ENCODE measurements around the gene FGD6. TPM values are rescaled to one million over a fixed set of nuclear protein-coding genes. Genes with fewer than 3 reads are reported as not detected.

Gene FGD6
- 4.2 and 9.8 TPM in 2 replicates for total RNA-seq

DNA sequence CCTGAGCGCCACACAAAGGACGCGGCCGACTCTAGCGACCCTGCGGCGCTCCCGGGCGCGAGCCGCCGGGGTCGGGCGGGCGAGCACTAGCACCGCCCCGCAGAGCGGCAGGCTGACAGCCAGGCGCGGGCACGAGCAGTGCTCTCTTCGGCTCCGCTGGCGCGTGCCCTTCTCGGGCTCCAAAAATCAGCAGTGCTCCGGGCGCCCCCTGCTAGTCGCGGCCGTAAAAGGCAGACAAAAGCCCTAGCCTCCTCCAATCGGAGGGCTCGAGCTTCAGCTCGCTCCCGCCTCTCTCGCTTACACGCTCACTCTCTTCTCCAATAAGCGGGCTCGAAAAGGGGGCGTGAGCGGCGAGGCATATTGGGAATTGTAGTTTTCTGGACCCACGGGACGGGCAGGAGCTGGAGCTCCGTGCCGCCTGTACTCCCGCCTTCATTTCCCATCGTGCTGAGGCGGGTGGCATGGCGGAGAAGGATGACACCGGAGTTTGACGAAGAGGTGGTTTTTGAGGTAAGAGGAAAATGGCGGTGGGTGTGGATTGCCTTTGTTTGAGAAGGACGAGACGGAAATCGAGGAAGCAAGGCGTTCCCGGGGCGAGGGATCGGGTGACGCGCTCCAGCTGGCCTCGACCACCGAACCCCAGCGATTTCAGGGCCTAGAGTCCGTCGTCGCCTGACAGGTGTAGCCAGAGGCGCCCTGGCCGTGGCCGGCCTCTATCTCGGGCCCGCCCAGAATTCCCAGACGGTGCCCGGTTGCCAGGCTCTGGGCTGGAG is at the start of gene FGD6, which contains the start of gene VEZT:
FGD6 (minus strand) TSS at position 91 of the 773 bp plus-strand sequence. CDS start 227 bp downstream, outside the sequence.
VEZT (plus strand) TSS at position 431 of the 773 bp plus-strand sequence; CDS start at position 475, 44 bp downstream.

DNA sequence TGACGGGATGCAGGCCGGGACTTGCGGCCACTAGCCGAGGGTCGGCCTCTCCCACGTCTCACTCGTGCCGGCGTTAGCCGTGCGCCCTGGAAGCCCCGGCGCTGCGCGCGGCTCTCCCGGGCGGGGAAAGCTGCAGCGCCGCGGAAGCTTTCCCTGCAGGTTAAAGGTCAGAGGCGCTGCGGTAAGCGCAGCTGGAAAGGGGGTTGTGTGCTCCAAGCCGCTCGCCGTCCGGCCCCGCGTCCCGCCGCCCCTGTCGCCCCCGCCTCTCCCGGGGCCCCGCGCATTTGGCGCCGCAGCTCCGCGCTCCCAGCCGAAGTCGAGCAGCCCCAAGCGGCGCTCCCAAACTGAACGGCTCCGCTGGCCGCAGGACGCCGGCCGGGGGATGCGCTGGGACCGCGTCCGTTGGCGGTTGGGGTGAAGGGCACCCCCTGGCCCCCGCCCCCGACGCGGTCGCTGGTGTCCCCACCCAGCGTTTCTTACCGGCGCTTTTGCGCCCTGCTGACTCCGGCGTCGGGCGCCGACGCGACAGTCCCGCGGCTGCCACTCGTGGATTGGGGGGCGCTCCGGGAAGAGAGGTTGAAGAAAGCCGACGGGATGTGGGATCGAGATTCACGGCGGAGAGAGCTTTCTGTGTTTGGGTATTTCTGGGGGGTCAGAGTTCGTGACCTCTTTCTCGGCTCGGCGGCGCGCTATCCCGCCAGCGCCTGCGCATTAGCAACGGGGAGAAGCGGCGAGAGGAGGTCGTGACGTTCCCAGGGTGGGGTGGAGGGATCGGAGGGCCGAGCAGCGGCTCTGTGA is 144.2 kb downstream of the FGD6 start, which contains the start of gene NR2C1:
NR2C1 (minus strand) TSS at position 719 of the 798 bp plus-strand sequence. CDS start 6,234 bp downstream, outside the sequence.

Other genes with a start within 250 kb of the FGD6 start
- 49.8 and 50.5 TPM in 2 replicates for gene NDUFA12, start 213.8 kb downstream of the FGD6 start, total RNA-seq
- 21.6 and 24.8 TPM in 2 replicates for gene NR2C1, start 143.8 kb downstream of the FGD6 start, total RNA-seq
- 62.9 and 64.8 TPM in 2 replicates for gene VEZT, start 340 bp upstream of the FGD6 start, total RNA-seq

Data from smooth muscle cell of the pulmonary artery (primary cell).